ENCODE measurements around the gene FBLIM1.

The FBLIM1 gene

DNA sequence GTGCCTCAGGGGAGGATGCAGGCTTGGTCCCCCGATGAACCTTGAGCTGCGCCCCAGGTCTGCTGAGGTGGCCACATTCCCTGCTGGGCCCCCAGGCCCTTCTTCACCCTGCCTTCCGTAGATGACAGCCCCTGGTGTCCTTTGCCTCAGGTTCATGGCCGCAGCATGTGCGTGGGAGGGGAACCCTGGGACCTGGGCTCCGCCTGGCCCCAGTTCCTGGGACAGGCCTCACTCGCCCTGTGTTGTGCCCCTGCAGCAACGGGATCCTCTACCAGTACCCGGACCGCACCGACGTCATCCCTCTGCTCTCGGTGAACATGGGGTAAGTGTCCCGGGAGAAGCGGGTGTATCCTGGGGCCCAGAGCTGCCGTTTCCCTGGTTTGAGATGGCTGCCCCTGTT is 27.7 kb upstream of the FBLIM1 start:
- DNase-seq (ENCODE audit: low spot score), result no peak

DNA sequence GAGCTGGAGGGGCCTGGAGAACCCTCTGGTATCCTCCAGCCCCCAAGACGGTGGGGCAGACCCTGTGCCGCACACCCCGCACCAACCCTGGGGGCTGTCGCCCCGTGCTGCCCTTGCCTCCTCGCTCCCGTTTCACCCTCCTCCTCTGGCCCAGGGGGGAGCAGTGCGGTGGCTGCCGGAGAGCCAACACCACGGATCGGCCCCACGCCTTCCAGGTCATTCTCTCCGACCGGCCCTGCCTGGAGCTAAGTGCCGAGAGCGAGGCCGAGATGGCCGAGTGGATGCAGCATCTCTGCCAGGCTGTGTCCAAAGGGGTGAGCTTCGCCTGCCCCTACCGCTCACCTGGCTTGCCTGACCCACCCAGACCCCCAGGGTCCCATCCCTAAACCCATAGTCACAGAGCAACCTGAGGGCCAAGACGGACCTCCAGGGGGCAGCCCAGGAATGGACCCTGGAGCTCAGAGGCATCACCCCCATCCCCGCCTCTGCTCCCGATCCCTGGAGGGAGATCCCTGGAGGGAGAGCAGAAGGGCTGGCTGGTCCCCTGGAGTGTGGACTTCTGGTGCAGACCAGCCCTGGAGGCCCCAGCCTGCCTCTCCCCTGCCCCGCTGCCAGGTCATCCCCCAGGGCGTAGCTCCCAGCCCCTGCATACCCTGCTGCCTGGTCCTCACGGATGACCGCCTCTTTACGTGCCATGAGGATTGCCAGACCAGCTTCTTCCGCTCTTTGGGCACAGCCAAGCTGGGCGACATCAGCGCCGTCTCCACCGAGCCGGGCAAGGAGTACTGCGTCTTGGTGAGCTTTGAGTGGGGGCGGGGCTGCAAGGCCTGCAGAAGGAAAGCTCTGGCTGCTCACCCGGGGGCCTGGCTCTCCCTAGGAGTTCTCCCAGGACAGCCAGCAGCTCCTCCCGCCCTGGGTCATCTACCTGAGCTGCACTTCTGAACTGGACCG is 26.6 kb upstream of the FBLIM1 start:
- no peak for DNase-seq (ENCODE audit: low spot score)

DNA sequence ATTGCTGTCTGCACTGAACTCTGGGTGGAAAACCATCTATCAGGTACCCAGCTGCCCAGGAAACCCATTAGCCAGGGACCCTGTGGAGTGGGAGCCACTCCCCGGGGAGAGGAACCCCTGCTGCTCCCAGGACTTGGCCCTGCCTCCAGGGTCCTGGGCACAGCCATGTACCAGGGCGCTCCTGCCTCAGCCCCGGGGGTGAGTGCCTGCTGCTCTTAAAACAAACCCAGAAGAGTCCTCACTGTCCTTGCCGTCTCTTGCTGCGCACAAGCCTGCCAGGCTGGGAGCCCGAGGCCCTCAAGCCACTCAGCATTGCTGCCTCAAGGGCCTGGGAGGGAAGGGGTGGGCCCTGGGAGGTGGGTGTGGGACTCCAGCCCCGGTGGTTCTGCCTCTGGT is 25.9 kb upstream of the FBLIM1 start:
- DNase-seq (ENCODE audit: low spot score), result no peak

DNA sequence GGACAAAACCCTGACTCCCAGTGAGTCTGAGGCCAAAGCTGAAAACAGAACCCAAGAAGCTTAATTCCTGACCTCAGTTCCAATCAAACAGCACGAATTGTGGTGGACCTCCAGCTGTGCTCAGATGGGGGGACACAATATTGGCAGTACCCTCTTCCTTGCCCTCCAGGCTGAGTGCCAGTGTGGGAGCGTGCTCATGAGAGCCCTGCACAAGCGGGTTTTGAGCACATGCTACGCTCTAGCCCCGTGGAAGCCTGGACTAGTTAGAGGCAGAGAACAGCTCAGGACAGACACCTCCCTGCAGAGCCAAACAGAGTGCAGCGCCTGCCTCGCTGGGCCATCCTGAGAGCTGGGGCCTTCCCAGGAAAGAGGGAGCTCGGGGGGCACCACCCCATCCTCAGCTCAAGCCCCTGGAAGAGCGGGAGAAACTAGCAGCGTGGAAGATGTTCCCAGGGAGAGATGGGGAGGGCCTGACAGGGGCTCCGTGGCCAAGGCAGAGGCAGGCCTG is 25.3 kb upstream of the FBLIM1 start:
- no peak for DNase-seq (ENCODE audit: low spot score)

DNA sequence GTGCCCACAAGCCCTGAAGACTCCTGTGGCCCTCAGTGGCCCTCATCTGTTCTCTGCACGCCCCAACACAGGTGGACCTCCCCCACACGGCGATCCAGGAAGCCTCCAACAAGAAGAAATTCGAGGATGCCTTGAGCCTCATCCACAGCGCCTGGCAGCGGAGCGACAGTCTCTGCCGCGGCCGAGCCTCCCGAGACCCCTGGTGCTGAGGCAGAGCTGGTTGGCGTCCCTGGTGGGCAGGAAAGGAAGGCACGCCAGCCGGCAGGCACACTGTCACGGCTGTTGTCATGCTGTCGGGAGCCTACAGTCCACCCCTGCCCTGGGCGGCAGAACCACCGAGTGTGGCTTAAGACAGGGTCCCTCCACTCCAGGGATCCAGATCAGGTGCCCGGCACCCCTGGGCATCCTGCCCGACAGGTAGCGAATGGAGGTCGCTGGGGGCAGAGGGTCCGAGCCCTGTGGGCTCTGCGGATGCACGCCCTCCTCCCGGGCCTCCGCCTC is 24.8 kb upstream of the FBLIM1 start:
- DNase-seq (ENCODE audit: low spot score), result no peak

DNA sequence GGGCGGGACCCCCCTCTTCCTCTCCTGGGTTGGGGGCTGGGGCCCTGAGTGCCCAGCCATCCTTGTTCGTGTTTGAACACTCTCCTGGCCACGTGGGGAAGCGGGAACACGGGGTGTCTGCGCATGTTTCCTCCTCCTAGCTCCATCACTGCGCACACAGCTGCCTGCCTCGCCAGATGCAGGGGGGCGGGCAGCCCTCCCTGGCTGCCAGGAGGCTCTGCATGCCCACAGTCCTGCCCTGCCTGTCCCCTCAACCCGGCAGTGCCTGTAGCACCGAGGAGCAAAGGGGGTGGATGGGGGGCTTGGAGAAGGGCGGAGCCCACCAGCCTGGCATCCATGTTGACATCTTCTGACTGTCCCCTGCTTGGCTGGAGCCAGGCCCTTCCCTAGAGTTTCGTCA is 24.3 kb upstream of the FBLIM1 start:
- DNase-seq (ENCODE audit: low spot score), result no peak

DNA sequence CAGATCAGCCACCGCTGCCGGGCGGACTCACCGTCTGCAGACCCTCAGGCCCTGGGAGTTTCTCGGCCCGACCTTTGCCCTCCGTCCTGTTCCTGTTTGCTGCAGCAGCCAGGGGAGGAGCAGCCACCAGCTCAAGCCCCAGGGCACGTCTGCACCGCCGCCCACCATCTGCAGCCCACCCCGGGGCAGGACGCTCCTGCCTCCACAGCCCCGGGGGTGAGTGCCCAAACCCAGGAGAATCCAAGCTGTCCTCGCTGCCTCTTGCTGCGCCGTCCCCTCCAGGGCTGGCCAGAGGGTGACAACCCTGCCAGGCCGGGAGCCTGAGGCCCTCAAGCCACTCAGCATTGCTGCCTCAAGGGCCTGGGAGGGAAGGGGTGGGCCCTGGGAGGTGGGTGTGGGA is 23.7 kb upstream of the FBLIM1 start:
- no peak for DNase-seq (ENCODE audit: low spot score)

DNA sequence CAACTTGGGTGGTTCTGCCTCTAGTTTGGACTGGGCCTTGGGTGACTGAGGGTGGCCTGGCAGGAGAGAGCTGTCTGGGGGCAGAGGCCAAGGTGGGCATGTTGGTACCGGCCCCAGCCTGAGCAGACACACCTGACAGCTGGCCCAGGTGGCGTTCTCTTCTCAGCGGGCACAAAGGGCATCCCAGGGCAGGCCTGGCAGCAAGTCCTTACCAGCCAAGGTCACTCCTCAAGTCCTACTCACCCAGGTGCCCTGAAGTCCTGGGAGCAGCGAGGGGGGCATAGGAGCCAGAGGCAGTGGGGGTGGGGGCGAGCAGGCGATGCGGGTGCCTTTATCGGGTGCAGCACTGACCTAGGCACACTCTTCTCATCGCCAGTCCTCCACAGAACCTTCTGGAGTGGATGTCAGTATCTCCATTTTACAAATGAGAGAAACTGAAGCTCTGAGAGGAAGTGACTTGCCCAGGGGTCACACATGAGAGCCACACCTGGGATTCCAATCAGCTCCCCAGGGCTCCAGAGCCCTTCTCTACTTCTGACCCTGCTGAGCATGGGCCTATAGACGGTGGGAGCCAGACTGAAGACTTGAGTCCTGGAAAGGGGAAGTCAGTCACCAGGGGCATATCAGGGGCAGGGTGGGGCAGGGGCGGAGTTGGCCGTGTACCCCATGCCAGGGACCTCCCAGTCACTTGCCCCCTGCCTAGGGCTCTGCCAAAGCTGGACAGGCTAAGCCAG is 23.1 kb upstream of the FBLIM1 start:
- no peak for DNase-seq (ENCODE audit: low spot score)

DNA sequence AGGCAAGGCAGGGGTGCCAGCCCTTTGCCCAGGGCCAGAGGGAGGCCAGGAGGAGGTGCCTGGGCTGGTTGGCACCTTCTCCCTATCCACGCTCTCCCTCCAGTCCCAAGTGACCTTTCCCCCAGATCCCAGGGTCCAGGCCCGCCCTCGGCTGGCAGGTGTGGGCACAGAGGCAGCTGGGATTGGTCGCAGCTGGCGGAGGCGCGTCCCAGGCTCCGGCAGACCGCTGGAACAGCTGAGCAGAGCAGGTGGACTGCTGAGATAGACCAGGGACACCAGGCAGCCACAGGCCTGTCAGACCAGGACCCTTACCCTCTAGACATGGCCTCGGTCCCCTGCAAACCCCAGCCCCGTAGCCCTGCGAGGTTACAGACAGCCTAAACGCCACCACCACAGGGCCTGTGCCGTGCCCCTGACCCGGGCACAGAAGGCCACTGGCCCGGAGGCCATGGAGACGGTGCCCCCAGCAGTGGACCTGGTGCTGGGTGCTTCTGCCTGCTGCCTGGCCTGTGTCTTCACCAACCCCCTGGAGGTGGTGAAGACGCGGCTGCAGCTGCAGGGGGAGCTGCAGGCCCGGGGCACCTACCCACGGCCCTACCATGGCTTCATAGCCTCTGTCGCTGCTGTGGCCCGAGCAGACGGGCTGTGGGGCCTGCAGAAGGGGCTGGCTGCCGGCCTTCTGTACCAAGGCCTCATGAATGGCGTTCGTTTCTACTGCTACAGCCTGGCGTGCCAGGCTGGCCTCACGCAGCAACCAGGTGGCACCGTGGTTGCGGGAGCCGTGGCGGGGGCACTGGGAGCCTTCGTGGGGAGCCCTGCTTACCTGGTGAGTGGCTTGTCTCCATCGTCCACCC is 22.3 kb upstream of the FBLIM1 start, which contains the start of gene SLC25A34:
Gene SLC25A34 (plus strand): TSS at position 221 of the 854 bp plus-strand sequence. CDS start 228 bp downstream, at position 449.
- peak; percentile 27 for DNase-seq (ENCODE audit: low spot score)

DNA sequence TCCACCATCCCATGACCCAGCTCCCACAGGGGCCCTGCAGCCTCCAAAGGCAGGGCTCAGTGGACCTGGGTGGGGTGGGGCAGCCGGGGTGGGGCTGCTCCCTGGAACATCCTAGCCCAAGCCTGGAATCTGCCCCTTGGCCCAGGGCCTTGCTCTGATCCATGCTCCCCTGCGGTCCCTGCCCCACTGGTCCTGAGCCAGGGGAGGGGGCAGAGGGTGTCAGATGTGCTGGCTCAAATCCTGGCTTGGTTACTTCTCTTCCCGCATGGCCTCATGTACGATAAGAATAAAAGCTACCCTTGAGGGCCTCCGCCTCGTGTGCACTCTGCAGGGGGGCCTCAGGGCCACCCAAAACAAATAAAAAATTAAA is 21.7 kb upstream of the FBLIM1 start:
- no peak for DNase-seq (ENCODE audit: low spot score)

DNA sequence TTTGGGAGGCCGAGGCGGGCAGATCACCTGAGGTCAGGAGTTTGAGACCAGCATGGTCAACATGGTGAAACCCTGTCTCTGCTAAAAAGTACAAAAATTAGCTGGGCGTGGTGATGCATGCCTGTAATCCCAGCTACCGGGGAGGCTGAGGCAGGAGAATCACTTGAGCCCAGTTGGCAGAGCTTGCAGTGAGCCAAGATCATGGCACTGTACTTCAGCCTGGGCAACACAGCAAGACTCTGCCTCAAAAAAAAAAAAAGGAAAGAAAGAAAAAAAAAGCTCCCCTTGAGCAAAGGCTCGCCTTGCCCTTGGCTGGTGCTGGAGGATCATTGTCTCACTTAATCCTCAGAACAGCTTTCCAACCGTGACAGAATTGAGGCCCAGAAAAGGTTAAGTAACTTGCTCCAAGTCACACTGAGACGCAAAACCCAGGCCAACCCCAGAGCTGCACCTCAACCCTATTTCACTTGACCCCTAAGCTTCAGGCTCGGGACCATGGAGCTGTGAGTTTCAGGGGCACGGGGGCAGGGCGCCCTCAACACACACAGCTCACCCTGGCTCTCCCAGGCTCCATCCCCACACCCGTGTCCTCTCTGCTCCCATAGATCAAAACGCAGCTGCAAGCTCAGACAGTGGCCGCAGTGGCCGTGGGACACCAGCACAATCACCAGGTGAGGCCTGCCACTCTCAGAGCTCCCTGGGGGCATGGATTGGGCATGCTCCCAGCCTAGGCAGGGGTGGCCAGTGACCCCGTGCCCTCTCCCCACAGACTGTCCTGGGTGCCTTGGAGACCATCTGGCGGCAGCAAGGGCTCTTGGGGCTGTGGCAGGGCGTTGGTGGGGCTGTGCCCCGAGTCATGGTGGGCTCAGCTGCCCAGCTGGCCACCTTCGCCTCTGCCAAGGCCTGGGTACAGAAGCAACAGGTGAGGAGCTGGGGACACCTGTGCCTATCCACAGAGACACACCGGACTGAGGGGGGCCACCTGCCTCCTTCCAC is 21.0 kb upstream of the FBLIM1 start:
- DNase-seq (ENCODE audit: low spot score), result no peak

DNA sequence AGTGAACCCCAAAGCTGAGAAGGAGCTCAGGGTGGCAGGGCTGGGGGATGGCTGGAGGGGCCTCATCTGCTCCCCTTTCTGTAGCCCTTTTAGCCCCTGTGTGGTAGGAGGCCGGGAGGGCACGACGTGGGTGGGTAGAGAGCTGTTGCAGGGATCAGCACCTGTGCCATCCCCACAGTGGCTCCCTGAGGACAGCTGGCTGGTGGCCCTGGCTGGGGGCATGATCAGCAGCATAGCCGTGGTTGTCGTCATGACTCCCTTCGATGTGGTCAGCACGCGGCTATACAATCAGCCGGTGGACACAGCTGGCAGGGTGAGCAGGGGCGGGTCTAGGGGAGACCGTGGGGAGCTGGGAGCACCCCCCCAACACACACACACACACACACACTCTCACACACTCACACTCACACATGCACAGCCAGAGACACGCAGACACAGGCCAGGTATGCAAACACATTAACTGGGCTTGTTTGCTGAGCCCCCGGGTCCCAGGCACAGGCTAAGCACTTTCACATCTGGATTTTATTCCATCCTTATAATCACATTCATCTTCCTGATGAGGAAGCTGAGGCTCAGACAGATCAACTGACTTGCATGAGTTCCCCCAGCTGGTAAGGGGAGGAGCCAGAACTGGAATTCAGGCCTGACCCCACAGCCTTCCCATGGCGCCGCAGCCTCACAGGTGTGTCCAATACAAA is 20.0 kb upstream of the FBLIM1 start:
- DNase-seq (ENCODE audit: low spot score), result no peak

DNA sequence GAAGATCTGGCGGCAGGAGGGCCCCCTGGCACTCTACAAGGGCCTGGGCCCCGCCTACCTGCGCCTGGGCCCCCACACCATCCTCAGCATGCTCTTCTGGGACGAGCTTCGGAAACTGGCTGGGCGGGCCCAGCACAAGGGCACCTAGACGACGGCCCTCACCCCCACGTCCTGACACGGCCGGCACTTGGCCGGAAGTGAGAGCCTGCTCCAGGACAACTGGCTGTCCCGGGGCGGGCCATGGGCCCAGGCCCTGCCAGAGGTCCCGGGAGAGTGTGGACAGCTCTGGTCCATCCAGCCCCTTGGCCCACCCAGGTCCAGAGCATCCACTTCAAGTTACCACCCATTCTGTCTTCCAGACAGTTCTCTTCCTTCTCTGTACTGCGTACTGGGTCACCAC is 19.3 kb upstream of the FBLIM1 start:
- no peak for DNase-seq (ENCODE audit: low spot score)

DNA sequence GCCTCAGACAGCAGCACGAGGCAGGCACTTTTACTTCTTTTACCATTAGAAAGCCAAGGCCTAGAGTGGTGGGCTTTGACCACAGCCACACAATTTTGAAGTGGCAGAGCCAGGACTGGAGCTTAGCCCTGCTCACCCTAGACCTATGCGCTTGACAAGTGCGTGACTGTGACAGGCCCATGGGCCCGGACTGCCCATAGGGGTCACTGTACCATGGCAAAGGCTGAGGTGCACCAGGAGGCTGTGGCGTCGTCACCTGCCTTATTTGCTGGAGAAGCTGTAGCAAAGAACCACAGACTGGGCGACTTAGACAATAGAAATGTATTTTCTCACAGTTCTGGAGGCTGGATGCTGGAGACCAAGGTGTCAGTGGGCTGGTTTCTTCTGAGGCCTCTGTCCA is 18.9 kb upstream of the FBLIM1 start:
- DNase-seq (ENCODE audit: low spot score), result no peak

DNA sequence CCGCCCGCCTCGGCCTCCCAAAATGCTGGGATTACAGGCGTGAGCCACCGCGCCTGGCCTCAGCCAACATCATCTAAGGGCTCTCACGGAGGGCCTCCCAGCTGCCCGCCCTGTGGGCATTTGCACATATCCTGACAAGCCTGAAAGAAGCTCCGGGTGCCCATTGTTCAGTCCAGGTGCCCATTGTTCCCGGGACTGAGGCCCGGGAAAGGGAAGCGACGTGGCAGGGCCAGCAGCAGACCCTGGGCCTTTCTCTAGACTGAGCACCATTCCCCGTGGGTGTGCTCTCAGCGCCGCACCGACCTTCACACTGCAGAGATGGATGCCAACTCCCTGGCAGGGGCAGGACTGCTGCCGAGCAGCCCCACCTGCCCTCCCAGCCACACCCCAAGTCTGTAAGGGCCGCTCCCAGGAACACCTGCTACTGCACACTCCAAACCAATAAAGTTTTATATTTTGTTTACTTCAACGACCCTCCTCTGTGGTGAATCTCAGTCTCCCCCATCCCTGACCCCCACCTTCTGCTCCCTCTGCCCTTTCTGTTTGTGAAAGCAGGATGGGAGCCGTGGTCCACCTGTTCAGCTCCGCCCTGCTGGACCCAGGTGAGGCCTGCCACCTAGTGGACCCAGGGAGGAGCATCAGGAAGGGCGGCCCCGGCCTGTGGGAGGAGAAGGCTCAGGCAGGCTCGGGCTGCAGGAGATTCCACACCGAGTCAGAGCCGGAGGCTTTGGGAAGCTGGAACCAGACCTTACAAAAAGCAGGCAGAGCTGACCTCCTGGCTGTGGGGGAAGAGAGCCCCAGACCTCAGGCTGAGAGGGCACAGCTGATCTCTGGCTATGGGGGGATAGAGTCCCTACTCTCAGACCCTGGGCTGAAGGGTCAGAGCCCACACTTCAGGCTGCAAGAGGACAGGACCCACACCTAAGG is 17.4 kb upstream of the FBLIM1 start:
- peak; percentile 84 for DNase-seq (ENCODE audit: low spot score)

DNA sequence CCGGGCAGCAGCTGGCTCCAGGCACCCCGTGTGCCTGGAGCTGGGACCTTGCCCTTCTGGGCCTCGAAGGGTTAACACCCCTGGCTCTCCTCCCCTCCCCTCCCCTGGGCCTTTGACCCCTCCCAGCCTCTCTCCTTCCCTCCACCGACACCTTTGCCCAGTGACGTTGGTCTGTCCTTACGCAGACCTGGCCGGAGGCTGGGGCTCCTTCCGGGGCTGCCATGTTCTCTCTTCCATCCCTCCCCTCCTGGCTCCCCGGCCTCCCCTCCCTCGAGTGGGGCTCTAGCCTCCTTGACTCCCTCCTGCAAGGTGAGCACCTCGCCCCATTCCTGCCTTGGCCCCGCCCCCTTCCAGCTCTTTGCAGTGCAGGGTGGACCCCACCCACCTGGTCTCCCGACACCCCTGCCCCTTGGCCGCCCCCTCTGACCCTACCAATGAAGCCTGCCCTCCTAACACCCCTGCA is 16.2 kb upstream of the FBLIM1 start, which contains the start of gene TMEM82:
Gene TMEM82 (plus strand): TSS at position 161 of the 463 bp plus-strand sequence. CDS start 61 bp downstream, at position 222.
- no peak for DNase-seq (ENCODE audit: low spot score)

DNA sequence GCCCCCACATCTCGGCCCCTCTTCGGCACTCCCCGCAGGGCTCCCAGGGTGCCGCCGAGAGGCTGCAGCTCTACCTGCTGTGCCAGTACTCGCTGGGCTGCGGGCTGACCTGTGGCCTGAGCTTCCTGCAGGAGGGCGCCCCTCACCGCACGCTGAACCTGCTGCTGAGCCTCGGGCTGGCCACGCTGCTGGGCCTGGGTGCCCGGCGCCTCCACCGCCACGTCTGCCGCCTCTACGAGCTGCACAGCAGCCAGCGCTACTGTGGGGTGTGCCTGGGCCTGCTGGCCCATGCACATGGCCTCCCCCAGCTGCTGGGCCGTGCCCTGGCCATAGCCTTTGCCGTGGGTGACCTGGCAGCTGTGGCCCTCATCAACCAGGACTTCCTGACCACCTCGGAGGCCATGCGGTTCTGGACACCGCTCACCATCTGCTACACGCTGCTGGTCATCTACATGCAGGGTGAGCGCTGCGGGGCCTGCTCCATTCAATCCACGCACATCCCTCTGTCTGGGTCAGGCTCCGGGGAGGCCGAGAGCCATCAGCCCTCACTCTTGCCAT is 14.4 kb upstream of the FBLIM1 start:
- DNase-seq (ENCODE audit: low spot score), result no peak

DNA sequence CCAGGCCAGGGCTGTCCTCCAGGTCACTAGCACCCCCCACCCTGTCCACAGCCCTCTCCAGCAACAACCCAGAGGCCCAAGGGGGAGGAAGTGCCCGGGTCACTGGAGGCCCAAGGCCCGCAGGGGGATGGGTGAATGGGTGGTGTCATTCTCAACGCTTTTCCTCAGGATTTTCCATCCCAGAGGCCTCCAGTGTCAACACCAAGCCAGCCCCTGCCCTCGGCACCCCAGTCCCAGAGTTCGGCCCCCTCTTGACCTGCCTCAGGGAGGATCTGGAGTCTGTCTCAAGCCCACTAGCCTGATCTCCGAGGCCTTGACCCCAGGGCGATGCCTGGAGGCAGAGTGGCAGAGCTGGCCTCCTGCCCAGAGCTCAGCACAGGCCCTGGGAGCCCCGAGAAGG is 11.2 kb upstream of the FBLIM1 start:
- DNase-seq (ENCODE audit: low spot score), result no peak
